NCI-H345 treated with DMSO at 0.1 percent for 48 hours (cell line): ENCODE measurements around the gene TAT.

Experiments used
- DNase-seq: peaks from one replicate; lab custom pipeline; 2025; ENCODE audit not compliant: unreplicated experiment; lab: John Stamatoyannopoulos, UW

TAT gene

GRCh38 chr16:71547168-71547567 is 29.7 kb downstream of the TAT start:
- no peak for DNase-seq

DNA sequence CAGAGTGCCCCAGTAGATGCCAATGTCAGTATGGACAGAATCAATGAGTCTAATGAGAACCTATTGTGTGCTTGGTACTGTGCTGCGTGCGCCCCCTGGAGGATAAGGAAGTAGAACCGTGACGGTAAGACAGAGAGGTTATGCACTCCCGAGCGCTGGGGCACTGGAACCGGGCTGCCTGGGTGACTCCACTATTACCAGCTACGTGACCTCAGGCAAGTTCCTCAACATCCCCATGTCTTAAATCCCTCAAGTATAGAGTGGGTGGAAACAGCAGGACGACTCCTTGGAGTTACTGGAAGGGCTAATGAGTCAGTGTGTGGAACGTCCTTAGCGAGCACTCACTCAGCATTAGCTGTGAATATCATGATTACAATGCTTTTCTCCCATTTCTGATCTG is 34.5 kb downstream of the TAT start:
- no peak for DNase-seq

DNA sequence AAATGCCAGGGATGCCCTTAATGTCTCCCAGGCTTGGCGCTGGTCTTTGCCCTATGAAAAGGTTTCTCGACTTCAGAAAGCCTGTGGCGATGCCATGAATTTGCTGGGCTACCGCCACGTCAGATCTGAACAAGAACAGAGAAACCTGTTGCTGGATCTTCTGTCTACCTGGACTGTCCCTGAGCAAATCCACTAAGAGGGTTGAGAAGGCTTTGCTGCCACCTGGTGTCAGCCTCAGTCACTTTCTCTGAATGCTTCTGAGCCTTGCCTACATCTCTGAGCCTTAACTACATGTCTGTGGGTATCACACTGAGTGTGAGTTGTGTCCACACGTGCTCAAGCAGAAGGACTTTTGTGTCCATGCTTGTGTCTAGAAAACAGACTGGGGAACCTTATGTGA is 39.2 kb downstream of the TAT start:
- DNase-seq = peak; percentile 15

DNA sequence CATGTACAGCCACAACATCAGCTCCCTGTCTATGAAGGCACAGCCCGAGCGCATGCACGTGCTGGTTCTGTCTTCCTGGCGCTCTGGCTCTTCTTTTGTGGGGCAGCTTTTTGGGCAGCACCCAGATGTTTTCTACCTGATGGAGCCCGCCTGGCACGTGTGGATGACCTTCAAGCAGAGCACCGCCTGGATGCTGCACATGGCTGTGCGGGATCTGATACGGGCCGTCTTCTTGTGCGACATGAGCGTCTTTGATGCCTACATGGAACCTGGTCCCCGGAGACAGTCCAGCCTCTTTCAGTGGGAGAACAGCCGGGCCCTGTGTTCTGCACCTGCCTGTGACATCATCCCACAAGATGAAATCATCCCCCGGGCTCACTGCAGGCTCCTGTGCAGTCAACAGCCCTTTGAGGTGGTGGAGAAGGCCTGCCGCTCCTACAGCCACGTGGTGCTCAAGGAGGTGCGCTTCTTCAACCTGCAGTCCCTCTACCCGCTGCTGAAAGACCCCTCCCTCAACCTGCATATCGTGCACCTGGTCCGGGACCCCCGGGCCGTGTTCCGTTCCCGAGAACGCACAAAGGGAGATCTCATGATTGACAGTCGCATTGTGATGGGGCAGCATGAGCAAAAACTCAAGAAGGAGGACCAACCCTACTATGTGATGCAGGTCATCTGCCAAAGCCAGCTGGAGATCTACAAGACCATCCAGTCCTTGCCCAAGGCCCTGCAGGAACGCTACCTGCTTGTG is 40.0 kb downstream of the TAT start:
- DNase-seq = no peak

GRCh38 chr16:71532366-71532765 is 44.5 kb downstream of the TAT start:
- no peak for DNase-seq

- no peak for DNase-seq
These were observed 48.0 kb downstream of the TAT start for GRCh38 chr16:71528863-71529262.

DNA sequence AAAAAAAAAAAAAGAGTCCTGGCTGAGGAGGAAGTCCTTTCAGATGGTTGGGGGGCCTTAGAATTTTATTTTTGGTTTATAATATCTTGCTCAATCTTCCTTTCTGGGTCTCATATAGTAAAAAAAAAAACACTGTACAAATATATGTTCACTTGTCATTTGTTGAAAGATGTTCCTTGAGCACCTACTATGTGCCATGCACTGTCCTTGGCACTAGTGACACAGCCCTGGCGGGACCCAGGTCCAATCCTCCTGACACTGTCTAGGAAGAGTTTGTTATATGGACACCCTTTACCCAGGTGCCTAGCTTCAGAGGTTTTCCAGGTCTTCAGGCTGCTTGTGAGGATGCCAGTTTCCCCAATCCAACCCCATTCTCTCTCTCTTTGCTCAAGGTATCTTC is 48.6 kb downstream of the TAT start:
- no peak for DNase-seq

GRCh38 chr16:71526111-71526631 is 50.7 kb downstream of the TAT start, which contains the start of gene CHST4:
Gene CHST4 (plus strand): TSS chr16:71526426. CDS start chr16:71536678, 10,252 bp downstream.
- no peak for DNase-seq

GRCh38 chr16:71524566-71525553 is 52.0 kb downstream of the TAT start:
- no peak for DNase-seq

GRCh38 chr16:71520550-71520949 is 56.3 kb downstream of the TAT start:
- DNase-seq = no peak
